GM21360 (cell line): ENCODE measurements around the gene SMIM1.

ENCODE experiments used
- ATAC-seq: cut with Tn5 transposase; IDR thresholded peaks from one replicate; pipeline ENCODE4 v1.9.1; 2021; ENCODE audit warnings: mild to moderate bottlenecking, moderate library complexity; ENCODE audit not compliant: unreplicated experiment

The SMIM1 gene

DNA sequence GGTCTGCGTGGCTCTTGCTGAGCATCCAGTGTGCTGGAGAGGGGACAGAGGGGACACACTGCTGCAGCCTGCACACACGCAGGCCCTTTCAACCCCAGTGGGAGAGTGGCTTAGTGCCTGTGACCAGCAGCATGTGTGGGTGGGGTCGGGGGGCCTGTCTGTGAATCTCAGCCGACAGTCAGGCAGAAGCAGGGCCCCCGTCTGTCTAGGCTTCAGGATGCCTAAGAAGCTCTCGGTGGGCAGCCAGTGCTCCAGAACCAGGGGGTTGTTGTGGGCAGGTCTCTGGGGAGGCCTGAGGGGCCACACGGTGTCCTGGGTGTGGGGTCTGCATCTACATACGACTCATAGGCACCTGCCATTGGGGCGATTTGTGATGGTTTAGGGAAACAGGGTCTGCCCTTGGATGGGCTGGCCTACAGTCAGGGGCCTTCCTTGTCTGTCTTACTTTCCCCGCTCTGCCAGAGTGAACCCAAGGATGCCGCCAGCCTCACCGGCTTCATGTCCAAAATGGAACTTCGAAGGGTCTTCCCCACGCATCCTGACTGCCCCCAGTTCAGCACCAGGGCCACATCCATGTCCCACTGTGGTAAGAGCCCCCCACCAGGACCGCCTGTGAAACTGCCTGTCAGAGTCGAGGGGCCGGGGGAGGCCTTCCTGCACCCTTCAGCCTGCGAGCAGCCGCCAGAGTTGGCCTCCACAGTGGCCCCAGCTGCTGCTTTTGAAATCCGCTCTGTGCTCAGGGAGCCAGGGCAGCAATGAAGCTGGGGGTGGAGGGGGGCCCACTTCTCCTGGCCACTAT is 18.7 kb upstream of the SMIM1 start:
- ATAC-seq, result no peak

DNA sequence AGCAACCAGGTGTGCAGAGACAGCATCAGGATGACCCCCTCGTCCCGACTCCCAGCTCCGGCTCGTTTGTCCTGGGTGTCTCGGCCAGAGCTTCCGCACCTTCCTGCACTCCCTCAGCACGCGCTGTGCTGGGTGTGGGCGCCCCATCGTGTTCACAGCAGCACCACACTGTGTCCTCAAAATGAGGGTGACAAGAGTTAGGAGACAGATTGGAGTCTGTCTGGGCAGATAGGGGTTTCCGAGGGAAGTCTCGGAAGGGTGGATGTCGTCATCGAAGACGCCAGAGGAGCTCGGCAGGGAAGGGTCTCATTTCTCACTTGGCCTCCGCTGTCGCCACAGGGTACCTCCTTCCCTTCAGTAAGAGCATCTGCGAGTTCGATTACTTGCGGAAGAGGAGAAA is 16.2 kb upstream of the SMIM1 start:
- ATAC-seq, result no peak

DNA sequence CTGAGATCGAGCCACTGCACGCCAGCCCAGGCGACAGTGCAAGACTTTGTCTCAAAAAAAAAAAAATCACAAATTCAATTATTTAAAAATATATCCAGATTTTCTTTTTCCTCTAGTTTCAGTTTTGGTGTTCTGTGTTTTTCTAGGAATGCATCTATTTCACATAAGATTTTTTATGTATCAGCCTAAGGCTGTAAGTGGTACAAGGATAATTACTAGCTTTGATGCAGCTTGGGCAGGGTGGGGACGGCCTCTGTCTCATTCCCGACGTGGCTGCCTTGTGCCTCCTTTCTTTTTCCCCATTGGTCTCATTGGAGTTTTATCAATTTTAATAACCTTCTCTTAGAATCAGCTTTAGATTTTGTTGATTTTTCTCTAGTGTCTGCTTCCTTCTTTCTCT is 13.4 kb upstream of the SMIM1 start:
- ATAC-seq, result no peak

DNA sequence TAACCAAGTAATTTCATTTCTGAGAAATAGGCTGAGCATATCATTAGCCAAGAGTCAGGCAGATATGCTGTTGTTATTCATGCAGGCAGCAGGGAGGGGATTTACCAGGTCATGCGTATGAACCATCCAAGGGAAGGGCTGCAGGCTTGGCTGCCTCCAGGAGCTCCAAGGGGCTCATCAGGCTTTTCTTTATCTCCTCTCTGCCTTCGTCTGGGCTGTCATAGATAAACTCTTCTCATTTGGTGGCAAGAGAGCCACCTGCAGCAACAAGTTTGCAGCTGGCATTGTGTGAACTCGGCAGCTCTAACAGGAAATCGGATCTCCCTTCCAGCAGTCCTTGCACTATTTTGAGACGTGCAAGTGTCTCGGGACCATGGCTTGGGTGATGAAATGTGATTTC is 12.8 kb upstream of the SMIM1 start:
- no peak for ATAC-seq

DNA sequence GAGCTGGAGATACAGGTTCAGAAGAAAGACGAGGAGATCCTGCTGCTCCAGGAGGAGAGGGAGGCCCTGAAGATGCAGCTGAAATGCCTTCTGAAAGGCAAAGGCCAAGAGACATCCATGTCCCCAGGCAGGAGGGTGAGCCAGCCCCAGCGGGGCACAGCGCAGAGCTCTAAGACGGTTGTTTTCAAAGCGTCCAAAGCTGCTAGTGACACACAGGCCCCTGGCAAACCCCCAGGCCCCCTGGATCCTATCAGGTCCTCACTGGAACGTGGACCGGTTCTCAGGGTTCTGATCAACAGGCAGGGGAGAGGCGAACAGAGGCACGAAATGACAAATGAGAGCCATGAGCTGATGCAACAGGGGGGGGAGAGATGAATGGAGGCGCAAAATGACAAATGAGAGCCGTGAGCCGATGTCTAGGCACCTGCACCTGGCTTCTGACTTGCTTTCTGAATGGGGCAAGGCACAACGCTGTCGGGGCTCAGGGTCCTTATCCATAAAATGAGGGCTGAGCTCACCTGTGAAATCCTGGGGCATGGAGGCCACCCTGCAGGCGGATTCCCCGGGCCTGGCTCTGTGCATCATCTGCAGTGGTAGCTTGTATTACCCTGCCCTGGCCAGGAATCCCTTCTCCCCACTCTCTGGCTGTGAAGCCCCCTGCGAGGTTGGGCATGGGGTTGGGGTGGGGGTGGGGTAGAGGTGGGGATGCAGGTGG is 11.1 kb upstream of the SMIM1 start:
- ATAC-seq, result no peak

DNA sequence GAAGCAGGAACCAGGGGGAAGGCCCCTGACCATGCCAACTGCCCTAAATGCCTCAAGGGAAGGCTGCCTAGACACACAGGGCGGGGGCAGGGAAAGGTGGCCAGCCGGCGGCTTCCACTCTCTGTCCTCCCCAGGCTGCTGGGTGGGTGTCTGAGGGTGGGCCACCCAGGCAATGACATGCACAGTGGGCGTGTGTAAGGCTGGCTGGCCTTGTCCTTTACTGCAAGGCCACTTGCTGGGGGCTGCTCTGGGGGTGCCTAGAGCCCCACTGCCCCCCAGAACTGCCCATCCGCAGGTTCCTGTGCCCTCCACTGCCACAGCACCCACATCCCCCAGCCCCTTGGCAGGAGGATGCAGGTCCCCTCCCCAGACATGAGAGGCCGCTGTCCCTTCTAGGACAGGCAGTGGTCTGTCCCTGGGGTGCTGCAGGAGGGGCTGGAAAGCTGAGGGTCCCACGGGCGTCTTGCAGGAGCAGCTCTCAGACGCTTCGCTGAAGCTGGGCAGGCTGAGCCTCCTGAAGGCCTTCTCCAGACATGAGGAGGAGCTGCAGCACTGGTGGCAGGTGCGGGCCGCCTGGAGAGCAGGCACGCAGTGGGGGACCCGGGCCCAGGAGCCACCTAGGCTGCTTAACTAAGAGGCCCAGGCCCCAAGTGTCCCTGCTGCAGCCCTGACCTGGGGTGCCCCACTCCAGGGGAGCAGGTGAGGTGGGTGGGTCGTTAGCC is 10.2 kb upstream of the SMIM1 start:
- ATAC-seq, result no peak

DNA sequence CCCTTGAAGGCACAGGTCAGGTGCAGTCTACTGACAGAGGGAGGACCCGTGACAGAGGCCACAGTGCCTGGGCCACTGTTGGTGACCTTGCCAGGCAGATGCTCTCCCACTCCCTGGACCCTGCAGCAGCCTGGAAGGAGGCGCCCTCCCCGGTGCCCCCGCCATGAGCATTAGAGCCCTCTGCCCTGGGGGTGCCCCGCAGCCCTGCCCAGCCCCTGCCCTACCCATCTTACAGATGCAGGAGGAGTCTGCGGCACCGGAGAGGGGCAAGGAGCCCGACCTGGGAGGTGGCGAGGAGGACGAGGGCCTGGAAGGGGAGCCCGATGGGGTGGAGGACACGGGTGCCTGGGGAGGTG is 9.7 kb upstream of the SMIM1 start:
- ATAC-seq, result no peak

DNA sequence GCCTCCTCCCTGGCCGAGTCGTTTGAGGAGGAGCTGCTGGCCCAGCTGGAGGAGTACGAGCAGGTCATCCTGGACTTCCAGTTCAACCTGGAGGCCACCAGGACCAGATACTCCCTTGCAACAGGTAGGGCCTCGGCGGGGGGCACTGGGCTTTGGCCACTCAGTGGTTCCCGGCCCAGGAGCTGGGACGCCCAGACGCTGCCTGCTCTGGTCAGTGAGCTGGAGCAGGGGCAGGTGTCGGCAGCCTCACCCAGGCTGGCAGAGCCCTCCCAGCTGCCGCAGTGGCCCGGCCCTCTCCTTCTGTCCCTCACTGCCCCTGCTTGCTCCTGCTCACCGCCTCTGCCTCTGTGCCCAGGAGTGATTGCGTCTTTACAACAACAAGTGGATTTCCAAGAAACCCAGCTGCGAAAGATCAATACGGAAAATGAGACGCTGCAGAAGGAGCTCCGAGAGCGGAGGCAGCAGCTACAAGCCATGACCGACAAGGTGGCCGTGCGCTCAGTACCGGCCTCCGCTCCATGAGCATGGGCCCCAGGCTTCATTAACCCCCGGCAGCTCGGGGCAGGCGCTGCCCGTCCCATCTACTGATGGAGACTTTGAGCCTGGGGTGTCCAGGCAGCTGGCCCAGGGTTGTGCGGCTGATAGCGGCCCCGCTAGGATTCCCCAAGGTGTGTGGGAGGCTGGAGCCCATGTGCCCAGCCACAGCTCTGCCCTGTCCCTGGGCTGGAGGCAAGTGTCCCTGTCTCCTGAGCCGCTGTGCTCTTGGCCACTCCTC is 9.0 kb upstream of the SMIM1 start:
- no peak for ATAC-seq

DNA sequence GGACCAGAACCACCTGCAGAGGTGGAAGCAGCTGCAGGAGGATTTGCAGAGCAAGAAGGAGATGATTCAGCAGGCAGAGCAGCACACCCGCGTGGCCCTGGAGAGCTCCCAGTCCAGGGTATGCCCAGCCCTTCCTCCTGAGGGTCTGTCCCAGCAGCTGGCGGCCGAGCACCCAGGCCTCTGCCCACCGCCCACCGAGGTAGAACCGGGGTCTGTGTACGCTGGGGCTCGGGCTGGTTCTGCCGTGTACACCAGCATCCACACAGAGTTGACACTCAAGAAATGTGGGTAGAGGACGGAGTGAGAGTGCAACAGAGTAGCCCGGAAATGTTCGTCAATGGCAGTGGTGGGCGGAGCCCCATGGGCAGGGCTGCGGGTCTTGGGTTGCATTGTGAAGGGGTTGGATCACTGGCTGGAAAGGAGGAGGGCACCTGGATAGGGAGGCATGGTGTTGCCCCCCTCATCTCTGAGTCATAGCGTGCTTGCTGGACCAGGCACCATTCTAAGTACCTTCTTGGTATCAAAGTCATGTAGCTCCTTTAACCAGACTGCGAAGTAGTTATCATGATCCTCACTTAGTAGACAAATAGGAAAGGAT is 5.1 kb upstream of the SMIM1 start:
- no peak for ATAC-seq

DNA sequence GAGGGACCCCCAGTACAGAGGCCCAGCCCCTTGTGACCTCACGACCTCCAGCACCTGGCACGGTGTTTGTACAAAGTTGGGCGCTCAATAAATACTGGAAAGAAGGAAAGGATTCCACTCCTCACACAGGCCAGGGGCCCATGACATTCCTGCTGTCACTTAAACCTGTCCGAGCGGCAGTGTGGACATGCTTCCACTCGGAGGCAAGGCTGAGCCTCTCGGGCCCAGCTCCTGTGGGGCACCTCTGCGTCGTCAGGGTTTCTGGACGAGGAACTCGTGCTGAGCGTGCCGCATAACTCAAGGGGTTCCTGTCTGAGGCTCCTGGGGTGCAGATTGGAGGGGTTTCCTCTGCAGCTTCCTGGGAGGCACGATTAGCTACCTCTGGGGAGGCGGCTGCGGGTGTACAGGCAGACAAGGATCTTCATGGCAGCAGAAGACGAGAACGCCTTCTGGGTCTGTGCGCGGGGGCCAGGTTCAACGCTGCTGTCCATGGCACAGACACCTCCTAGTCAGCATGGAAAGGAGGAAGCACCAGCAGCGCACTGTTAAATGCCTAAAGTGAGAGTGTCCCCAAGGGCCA is 3.6 kb upstream of the SMIM1 start:
- ATAC-seq, result no peak

DNA sequence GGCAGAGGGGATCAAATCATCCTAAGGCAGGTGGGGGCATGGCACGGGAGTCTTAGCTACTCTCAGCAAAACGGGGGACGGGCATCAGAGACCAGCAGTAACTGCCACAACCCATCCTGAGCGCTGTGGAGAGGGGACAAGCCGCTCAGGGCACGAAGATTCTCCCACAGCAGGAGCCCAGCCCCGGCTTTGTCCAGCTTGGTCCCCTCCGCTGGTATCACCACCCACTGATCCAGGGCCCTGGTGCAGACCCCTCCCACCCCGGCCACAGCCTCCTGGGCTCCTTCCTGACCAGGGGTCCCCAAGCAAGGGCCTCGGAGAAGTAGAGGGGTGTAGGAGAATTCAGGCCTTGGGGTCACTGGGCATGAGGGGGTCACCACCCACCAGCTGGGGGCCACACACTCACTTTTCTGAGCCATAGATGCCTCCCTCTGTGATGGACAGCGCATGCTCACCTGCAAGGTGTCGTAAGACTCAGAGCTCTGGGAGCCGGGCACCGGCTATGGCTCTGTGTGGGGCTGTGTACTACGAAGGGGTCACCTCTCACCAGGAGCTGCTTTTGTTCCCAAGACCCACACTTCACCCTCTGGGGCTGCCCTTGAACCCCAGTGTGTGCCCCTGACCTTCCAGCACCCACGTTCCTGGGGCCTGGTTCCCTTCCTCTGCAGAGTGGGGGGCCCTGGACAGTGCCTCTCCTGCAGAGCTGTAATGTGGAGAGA is 2.3 kb upstream of the SMIM1 start:
- no peak for ATAC-seq

DNA sequence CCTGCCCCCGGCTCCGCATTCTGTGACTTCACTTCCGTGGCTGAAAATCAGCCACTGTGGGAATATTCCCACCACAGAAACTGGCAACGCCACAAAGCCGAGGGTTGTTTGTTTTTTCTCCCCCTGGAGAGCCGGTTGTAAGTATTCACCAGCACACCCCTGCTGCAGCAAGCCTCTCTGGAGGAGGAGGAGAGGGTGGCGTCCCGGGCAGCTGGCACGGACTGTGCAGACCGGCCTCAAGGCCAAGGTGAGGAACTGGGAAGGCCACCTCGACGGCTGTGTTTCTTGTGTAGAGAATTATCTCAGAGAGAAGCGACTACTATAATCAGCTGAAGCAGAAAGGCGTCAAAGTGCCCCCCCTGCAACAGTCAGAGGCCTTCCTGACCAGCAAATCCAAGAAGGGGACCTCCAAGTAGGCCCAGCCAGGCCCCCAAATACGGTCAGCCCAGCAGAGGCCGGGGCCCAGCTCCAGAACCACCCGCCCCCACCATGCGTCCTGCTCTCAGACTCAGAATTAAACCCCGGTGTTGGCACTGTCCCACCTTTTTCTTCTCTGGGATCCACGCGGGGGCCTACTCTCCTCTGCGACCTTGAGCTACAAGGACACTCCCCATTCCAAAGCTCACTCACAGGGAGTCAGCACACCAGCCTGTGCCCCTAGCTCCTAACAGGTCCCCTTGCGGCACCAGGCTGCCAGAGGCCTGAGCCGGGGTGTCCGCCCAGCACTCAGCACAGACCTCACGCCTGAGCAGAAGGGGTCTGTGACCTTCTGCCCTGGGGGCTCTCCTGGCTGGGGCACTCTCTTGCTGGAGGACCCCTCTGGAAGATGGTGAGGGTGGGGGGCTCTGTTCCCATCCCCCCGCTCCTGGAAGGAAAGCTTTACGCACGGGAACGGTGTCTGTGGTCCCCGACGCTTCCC is 1.2 kb upstream of the SMIM1 start:
- no peak for ATAC-seq

DNA sequence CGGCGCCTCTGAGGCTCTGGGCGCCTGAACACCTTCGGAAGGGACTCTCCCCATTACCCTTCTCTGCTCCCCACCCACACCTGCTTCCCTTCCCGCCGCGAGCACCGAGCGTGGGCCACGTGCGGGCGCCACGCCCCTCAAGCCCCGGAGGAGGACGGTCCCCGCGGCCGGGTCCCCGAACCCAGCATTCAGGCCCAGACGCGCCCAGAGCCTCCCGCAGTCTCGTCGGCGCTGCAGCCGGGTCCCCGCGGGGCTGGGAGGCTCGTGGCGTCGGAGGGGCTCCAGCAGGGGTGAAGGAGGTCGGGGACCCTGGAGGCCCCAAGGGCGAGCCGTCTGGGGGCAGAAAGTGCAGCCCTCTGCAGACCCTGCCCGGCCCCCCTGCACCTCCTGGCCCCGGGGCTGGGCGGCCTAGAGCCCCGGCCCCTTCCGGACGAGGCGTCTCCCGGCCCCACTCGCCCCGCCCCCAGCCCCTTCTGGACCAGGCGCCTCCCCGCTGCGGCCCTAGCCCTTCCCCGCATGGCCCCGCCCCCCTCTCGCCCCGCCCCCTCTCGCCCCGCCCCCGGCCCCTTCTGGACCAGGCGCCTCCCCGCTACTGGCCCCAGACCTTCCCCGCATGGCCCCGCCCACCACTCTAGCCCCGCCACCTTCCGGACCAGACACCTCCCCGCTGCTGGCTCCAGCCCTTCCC is 378 bp upstream of the SMIM1 start:
- ATAC-seq, result peak; percentile 61

DNA sequence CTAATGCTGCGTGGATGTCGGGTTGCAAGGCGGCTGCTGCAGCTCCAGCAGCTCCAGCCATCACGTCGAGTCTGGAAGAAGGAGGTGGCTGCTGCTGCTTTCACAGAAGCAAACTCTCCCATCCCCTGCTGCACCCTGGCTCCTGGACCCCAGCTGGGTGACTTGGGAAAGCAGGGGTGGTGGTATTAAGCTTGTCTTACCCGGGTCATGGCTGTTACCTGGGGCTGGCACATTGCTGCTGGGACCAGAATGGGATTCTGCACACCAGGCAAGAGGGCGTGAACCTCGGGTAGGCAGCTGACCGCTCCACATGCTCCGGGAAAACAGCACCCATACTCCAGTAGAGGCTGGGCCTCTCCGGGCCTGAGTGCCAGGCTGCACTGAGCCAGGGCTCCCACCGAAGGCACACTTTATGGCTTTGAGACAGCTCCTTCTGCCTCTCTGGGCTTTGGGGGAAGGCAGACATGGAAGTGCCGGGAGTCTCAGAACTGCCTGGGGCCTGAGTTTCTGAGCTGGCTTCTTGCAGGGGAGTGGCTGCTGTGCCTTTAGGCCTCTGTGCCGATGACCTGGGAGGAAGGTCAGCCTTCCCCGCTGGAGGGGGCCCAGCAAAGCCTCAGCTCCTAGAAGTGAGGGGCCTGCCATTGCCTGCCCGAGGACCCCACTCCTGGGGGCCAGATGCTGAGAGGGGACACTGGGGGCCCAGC is 1.2 kb downstream of the SMIM1 start:
- no peak for ATAC-seq

DNA sequence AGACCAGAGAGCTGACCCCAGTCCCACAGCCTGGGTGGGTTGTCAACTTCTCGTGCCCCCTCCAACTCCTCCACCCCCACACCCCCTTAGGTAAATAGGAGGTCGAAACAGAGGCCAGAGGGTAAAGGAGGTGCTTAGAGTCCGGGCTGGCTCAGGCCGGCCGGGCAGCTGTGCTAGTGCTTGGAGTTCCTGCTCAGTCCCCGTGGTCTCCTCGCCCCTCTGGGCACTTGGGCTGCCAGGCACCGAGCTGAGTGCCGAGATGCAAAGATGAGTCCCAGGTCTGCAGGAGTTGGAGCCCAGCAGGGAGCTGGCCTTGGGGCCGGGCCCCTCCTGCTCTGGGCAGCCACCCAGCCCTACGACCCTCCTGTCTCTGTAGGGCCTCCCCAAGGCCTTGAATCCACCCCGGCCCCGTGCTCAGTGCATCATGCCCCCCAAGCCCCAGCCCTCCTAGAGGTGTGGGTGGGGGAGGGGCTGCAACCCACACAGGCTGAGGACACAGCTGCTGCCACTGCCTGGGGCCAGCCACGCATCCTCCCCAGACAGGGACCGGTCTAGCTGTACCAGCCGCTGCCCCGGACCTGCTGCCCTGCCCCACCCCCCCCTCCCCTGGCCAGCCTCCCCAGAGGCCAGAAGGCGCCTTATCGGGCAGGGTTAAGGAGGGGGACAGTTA is 1.9 kb downstream of the SMIM1 start:
- no peak for ATAC-seq

DNA sequence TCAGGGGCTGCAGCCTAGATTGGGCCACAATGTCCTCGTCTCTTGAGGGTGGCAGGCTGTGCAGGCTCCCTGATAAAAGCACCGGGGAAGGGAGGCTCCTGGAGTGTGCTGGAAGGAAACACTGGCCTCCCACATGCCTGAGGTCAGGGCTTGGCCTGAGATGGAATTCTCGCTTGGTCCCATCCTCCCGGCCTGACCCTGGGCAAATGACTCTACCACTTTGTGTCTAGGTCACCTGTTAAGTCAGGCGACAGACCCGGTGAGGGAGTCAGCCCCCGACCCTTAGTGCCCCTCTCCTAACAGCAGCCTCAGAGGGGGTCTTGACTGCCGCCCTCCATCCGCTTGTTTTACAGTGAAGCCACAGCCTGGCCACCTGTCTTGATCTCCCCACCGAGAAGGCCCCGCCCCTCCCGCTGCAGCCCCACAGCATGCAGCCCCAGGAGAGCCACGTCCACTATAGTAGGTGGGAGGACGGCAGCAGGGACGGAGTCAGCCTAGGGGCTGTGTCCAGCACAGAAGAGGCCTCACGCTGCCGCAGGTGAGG is 2.5 kb downstream of the SMIM1 start:
- ATAC-seq, result no peak
